GM23338 (cell line): ENCODE measurements around the gene SORBS1. TPM values are rescaled to one million over a fixed set of nuclear protein-coding genes. Genes with fewer than 3 reads are reported as not detected.

Experiments
- ATAC-seq: fragments of 200-7000 bp; cut with Tn5 transposase; 3 replicates; pipeline ENCODE4 v1.9.1; 2020
- DNase-seq: peaks from one replicate; pipeline ENCODE4 v3.0.0-alpha.2; 2015; ENCODE audit warnings: low spot score
- H2AFZ ChIP-seq: fragments of 200-600 bp; sonication (generic); 2 replicates; pipeline ENCODE4 v1.8.0; 2016; ENCODE audit warnings: antibody characterized with exemption, mild to moderate bottlenecking, moderate library complexity
- H3F3A ChIP-seq: fragments of 200-600 bp; sonication (generic); replicated peaks from 2 replicates; pipeline ENCODE4 v1.8.0; 2017; ENCODE audit warnings: antibody characterized with exemption, mixed run types, low read depth
- H3K27ac ChIP-seq: fragments of 200-600 bp; sonication (generic); 2 replicates; pipeline ENCODE4 v1.6.1; 2016; ENCODE audit warnings: low read depth
- H3K27me3 ChIP-seq: fragments of 200-600 bp; sonication (generic); 2 replicates; pipeline ENCODE4 v1.8.0; 2016; ENCODE audit warnings: mild to moderate bottlenecking, mixed run types, moderate library complexity; ENCODE audit not compliant: insufficient read depth
- H3K36me3 ChIP-seq: fragments of 200-600 bp; sonication (generic); 2 replicates; pipeline ENCODE4 v1.8.0; 2016; ENCODE audit warnings: mild to moderate bottlenecking; ENCODE audit not compliant: insufficient read depth
- H3K4me1 ChIP-seq: fragments of 200-600 bp; sonication (generic); 2 replicates; pipeline ENCODE4 v1.8.0; 2016; ENCODE audit warnings: mild to moderate bottlenecking, moderate library complexity; ENCODE audit not compliant: insufficient read depth
- H3K4me2 ChIP-seq: fragments of 200-600 bp; sonication (generic); 2 replicates; pipeline ENCODE4 v1.7.1; 2017; ENCODE audit warnings: mixed run types
- H3K4me3 ChIP-seq: fragments of 200-600 bp; sonication (generic); 2 replicates; pipeline ENCODE4 v1.6.1; 2016; ENCODE audit warnings: mixed run types
- H3K79me2 ChIP-seq: fragments of 200-600 bp; sonication (generic); replicated peaks from 2 replicates; pipeline ENCODE4 v1.8.0; 2017; ENCODE audit warnings: mild to moderate bottlenecking; ENCODE audit not compliant: insufficient read depth
- H3K9me2 ChIP-seq: fragments of 200-600 bp; sonication (generic); 2 replicates; pipeline ENCODE4 v1.8.0; 2017; ENCODE audit not compliant: insufficient read depth
- H4K20me1 ChIP-seq: fragments of 200-600 bp; sonication (generic); replicated peaks from 2 replicates; pipeline ENCODE4 v1.8.0; 2017; ENCODE audit warnings: mild to moderate bottlenecking; ENCODE audit not compliant: insufficient read depth
- H3K27ac Mint-ChIP-seq: 2 replicates; pipeline ENCODE4 v1.8.0; 2020; ENCODE audit warnings: inconsistent platforms, mild to moderate bottlenecking, moderate library complexity, mixed read lengths
- H3K27me3 Mint-ChIP-seq: 3 replicates; pipeline ENCODE4 v1.8.0; 2022; ENCODE audit warnings: low read depth, mild to moderate bottlenecking, moderate library complexity, mixed read lengths, inconsistent platforms; ENCODE audit not compliant: insufficient read depth, poor library complexity
- H3K36me3 Mint-ChIP-seq: 3 replicates; pipeline ENCODE4 v1.8.0; 2021; ENCODE audit warnings: low read depth, mild to moderate bottlenecking, inconsistent platforms, moderate library complexity, mixed read lengths
- H3K4me1 Mint-ChIP-seq: 3 replicates; pipeline ENCODE4 v1.8.0; 2020; ENCODE audit warnings: mild to moderate bottlenecking, inconsistent platforms, mixed read lengths
- H3K4me3 Mint-ChIP-seq: 3 replicates; pipeline ENCODE4 v1.8.0; 2021; ENCODE audit warnings: moderate library complexity, mild to moderate bottlenecking, inconsistent platforms, mixed read lengths
- H3K9me3 Mint-ChIP-seq: 3 replicates; pipeline ENCODE4 v1.8.0; 2020; ENCODE audit warnings: moderate library complexity, mild to moderate bottlenecking, inconsistent platforms, mixed read lengths
- CREB1 ChIP-seq: fragments of 250-450 bp; sonication (Bioruptor Pico); IDR thresholded peaks from 2 replicates; pipeline ENCODE4 v1.5.0; 2020; ENCODE audit warnings: low read depth, mild to moderate bottlenecking, moderate library complexity
- EZH2 ChIP-seq: fragments of 200-600 bp; sonication (generic); IDR thresholded peaks from one replicate; pipeline ENCODE4 v1.8.0; 2017; ENCODE audit warnings: antibody characterized with exemption, mild to moderate bottlenecking, low read depth; ENCODE audit not compliant: unreplicated experiment
- EZH2phosphoT487 ChIP-seq: fragments of 200-600 bp; sonication (generic); IDR thresholded peaks from one replicate; pipeline ENCODE4 v1.8.1; 2018; ENCODE audit warnings: antibody characterized with exemption; ENCODE audit not compliant: unreplicated experiment
- JUNB ChIP-seq: IDR thresholded peaks from one replicate; pipeline ENCODE4 v1.6.1; 2016; ENCODE audit warnings: antibody characterized with exemption; ENCODE audit not compliant: unreplicated experiment
- NANOG ChIP-seq: IDR thresholded peaks from 2 replicates; pipeline ENCODE4 v1.6.1; 2016; ENCODE audit warnings: antibody characterized with exemption, borderline replicate concordance
- POLR2AphosphoS5 ChIP-seq: IDR thresholded peaks from 2 replicates; pipeline ENCODE4 v1.6.1; 2016; ENCODE audit warnings: antibody characterized with exemption, low read depth
- STAT1 ChIP-seq: IDR thresholded peaks from one replicate; pipeline ENCODE4 v1.6.1; 2016; ENCODE audit warnings: antibody characterized with exemption; ENCODE audit not compliant: unreplicated experiment
- ZNF114 ChIP-seq: fragments of 250-450 bp; sonication (Bioruptor Pico); IDR thresholded peaks from 2 replicates; pipeline ENCODE4 v1.5.0; 2020; ENCODE audit warnings: mild to moderate bottlenecking, moderate library complexity
- ZNF331 ChIP-seq: fragments of 250-450 bp; sonication (Bioruptor Pico); IDR thresholded peaks from 2 replicates; pipeline ENCODE4 v1.5.0; 2020; ENCODE audit warnings: low read depth, mild to moderate bottlenecking, moderate library complexity
- polyA plus RNA-seq: library from polyadenylated mRNA; unstranded; fragments of >200 nt; fragmentation: Nextera tagmentation; extraction: Ambion mirVana; gene quantifications from 2 replicates; pipeline ENCODE4 v1.2.1, GENCODE V29; 2016
- total RNA-seq: library from RNA; depleted of rRNA; stranded (reverse); fragments of >200 nt; shearing (Covaris generic); gene quantifications from 2 replicates; pipeline ENCODE4 v1.2.3, GENCODE V29; 2014
- TF ChIP-seq, protein P1 (sequence below): IDR thresholded peaks from 2 replicates; pipeline ENCODE4 v1.6.1; 2016; ENCODE audit warnings: antibody characterized with exemption
- TF ChIP-seq, protein P2 (sequence below), 2 experiments: fragments of 200-600 bp in 1 of 2; sonication (generic) in 1 of 2; conservative IDR thresholded peaks; 2 replicates each; pipeline versions ENCODE4 v1.5.1 to v1.6.1; 2016 to 2017; ENCODE audit warnings: antibody characterized with exemption in 2 of 2, low read depth in 2 of 2, mild to moderate bottlenecking in 2 of 2, moderate library complexity in 1 of 2
- TF ChIP-seq, protein P3 (sequence below): fragments of 250-450 bp; sonication (Bioruptor Pico); IDR thresholded peaks from 2 replicates; pipeline ENCODE4 v1.5.0; 2020; ENCODE audit warnings: mild to moderate bottlenecking, moderate library complexity
- TF ChIP-seq, protein P4 (sequence below): IDR thresholded peaks from one replicate; pipeline ENCODE4 v1.6.1; 2018; ENCODE audit warnings: antibody characterized with exemption; ENCODE audit not compliant: unreplicated experiment

Gene SORBS1
- total and polyA plus RNA-seq, 2 experiments from 2014 or later, result 47.7 to 51.5 TPM

DNA sequence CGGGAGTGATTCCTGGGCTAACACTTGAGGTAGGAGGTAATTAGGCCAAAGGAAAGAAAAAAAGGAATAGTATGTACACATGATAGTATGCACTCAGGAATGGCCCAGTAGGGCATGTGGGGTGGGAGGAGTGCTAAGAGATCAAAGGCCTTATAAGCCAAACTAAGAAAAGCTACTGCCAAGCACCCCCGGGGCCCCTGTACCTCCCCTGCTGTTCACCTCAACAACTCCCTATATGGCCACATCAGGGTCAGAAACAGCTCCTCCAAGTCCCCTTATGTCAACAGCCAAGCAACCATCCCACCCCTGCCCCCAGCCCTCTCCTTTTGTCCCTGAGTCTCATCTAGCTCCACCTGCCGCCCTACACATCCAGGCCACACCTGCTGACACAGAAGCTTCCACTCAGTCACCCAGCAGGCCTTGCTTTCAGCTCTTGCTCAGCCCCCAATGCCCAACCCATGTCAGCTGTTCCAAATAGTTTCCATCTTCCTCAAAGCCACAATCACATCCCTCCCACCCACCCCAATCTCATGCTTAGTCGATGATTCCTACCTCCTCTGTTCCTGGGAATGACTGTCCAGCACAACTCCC is 80.2 kb downstream of the SORBS1 start:
- Histone ChIP-seq H3K27ac (peak overlapping the region; percentile 82; the same call in 1 of the 2 replicates), H3F3A (no peaks in the 10 kb centered on the region; the same call in 1 of the 2 replicates), H3K9me2 (no peaks in the 10 kb centered on the region), H3K27me3 (no peaks in the 10 kb centered on the region), H3K4me1 (peaks cover 42% of the 10 kb centered on the region), H4K20me1 (no peaks in the 10 kb centered on the region), H3K4me3 (no peak overlapping the region), H2AFZ (no peak overlapping the region), H3K36me3 (no peaks in the 10 kb centered on the region), H3K79me2 (peaks cover 14% of the 10 kb centered on the region), H3K4me2 (peak overlapping the region; percentile 49; the same call in 1 of the 2 replicates)
- no peak overlapping the region for H3K4me3 Mint-ChIP-seq
- peaks cover 50% of the 10 kb centered on the region for H3K4me1 Mint-ChIP-seq
- peak; percentile 57 for ATAC-seq
- peaks cover 21% of the 10 kb centered on the region; the same call in 2 of the 3 replicates for H3K36me3 Mint-ChIP-seq
- H3K9me3 Mint-ChIP-seq, result no peaks in the 10 kb centered on the region; the same call in 2 of the 3 replicates
- TF ChIP-seq, protein P1, sequence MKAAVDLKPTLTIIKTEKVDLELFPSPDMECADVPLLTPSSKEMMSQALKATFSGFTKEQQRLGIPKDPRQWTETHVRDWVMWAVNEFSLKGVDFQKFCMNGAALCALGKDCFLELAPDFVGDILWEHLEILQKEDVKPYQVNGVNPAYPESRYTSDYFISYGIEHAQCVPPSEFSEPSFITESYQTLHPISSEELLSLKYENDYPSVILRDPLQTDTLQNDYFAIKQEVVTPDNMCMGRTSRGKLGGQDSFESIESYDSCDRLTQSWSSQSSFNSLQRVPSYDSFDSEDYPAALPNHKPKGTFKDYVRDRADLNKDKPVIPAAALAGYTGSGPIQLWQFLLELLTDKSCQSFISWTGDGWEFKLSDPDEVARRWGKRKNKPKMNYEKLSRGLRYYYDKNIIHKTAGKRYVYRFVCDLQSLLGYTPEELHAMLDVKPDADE, result no peak
- TF ChIP-seq CREB1 (no peak), STAT1 (no peak), NANOG (no peak), POLR2AphosphoS5 (no peak), EZH2 (no peak), JUNB (no peak), EZH2phosphoT487 (no peak), ZNF331 (CRISPR knock-in tag) (no peak), ZNF114 (CRISPR knock-in tag) (no peak)
- TF ChIP-seq, protein P2, sequence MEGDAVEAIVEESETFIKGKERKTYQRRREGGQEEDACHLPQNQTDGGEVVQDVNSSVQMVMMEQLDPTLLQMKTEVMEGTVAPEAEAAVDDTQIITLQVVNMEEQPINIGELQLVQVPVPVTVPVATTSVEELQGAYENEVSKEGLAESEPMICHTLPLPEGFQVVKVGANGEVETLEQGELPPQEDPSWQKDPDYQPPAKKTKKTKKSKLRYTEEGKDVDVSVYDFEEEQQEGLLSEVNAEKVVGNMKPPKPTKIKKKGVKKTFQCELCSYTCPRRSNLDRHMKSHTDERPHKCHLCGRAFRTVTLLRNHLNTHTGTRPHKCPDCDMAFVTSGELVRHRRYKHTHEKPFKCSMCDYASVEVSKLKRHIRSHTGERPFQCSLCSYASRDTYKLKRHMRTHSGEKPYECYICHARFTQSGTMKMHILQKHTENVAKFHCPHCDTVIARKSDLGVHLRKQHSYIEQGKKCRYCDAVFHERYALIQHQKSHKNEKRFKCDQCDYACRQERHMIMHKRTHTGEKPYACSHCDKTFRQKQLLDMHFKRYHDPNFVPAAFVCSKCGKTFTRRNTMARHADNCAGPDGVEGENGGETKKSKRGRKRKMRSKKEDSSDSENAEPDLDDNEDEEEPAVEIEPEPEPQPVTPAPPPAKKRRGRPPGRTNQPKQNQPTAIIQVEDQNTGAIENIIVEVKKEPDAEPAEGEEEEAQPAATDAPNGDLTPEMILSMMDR (conservative IDR thresholded peaks at IDR 0.05; ENCODE audit: low read depth in 2 of 2), result no peak
- TF ChIP-seq, protein P3, sequence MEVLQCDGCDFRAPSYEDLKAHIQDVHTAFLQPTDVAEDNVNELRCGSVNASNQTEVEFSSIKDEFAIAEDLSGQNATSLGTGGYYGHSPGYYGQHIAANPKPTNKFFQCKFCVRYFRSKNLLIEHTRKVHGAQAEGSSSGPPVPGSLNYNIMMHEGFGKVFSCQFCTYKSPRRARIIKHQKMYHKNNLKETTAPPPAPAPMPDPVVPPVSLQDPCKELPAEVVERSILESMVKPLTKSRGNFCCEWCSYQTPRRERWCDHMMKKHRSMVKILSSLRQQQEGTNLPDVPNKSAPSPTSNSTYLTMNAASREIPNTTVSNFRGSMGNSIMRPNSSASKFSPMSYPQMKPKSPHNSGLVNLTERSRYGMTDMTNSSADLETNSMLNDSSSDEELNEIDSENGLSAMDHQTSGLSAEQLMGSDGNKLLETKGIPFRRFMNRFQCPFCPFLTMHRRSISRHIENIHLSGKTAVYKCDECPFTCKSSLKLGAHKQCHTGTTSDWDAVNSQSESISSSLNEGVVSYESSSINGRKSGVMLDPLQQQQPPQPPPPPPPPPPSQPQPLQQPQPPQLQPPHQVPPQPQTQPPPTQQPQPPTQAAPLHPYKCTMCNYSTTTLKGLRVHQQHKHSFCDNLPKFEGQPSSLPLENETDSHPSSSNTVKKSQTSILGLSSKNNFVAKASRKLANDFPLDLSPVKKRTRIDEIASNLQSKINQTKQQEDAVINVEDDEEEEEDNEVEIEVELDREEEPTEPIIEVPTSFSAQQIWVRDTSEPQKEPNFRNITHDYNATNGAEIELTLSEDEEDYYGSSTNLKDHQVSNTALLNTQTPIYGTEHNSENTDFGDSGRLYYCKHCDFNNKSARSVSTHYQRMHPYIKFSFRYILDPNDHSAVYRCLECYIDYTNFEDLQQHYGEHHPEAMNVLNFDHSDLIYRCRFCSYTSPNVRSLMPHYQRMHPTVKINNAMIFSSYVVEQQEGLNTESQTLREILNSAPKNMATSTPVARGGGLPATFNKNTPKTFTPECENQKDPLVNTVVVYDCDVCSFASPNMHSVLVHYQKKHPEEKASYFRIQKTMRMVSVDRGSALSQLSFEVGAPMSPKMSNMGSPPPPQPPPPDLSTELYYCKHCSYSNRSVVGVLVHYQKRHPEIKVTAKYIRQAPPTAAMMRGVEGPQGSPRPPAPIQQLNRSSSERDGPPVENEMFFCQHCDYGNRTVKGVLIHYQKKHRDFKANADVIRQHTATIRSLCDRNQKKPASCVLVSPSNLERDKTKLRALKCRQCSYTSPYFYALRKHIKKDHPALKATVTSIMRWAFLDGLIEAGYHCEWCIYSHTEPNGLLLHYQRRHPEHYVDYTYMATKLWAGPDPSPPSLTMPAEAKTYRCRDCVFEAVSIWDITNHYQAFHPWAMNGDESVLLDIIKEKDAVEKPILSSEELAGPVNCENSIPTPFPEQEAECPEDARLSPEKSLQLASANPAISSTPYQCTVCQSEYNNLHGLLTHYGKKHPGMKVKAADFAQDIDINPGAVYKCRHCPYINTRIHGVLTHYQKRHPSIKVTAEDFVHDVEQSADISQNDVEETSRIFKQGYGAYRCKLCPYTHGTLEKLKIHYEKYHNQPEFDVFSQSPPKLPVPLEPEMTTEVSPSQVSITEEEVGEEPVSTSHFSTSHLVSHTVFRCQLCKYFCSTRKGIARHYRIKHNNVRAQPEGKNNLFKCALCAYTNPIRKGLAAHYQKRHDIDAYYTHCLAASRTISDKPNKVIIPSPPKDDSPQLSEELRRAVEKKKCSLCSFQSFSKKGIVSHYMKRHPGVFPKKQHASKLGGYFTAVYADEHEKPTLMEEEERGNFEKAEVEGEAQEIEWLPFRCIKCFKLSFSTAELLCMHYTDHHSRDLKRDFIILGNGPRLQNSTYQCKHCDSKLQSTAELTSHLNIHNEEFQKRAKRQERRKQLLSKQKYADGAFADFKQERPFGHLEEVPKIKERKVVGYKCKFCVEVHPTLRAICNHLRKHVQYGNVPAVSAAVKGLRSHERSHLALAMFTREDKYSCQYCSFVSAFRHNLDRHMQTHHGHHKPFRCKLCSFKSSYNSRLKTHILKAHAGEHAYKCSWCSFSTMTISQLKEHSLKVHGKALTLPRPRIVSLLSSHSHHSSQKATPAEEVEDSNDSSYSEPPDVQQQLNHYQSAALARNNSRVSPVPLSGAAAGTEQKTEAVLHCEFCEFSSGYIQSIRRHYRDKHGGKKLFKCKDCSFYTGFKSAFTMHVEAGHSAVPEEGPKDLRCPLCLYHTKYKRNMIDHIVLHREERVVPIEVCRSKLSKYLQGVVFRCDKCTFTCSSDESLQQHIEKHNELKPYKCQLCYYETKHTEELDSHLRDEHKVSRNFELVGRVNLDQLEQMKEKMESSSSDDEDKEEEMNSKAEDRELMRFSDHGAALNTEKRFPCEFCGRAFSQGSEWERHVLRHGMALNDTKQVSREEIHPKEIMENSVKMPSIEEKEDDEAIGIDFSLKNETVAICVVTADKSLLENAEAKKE (CRISPR knock-in tag), result no peak
- TF ChIP-seq, protein P4, sequence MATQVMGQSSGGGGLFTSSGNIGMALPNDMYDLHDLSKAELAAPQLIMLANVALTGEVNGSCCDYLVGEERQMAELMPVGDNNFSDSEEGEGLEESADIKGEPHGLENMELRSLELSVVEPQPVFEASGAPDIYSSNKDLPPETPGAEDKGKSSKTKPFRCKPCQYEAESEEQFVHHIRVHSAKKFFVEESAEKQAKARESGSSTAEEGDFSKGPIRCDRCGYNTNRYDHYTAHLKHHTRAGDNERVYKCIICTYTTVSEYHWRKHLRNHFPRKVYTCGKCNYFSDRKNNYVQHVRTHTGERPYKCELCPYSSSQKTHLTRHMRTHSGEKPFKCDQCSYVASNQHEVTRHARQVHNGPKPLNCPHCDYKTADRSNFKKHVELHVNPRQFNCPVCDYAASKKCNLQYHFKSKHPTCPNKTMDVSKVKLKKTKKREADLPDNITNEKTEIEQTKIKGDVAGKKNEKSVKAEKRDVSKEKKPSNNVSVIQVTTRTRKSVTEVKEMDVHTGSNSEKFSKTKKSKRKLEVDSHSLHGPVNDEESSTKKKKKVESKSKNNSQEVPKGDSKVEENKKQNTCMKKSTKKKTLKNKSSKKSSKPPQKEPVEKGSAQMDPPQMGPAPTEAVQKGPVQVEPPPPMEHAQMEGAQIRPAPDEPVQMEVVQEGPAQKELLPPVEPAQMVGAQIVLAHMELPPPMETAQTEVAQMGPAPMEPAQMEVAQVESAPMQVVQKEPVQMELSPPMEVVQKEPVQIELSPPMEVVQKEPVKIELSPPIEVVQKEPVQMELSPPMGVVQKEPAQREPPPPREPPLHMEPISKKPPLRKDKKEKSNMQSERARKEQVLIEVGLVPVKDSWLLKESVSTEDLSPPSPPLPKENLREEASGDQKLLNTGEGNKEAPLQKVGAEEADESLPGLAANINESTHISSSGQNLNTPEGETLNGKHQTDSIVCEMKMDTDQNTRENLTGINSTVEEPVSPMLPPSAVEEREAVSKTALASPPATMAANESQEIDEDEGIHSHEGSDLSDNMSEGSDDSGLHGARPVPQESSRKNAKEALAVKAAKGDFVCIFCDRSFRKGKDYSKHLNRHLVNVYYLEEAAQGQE, result no peak
- no peak for DNase-seq
- H3K27ac Mint-ChIP-seq, result peak overlapping the region; percentile 44; the same call in 1 of the 2 replicates
- peaks cover 4% of the 10 kb centered on the region for H3K27me3 Mint-ChIP-seq
